HEK293 (cell line): ENCODE data around the gene ECT2.

Experiments used
- CTCF ChIA-PET: fragments of 350-600 bp; formaldehyde crosslinking; extraction: SDS; loops from one replicate; lab custom pipeline; 2021; ENCODE audit warnings: antibody characterized with exemption; lab: Yijun Ruan, JAX
- POLR2A ChIA-PET: fragments of 300-600 bp; formaldehyde crosslinking; extraction: SDS; loops from one replicate; lab custom pipeline; 2020; ENCODE audit warnings: antibody characterized with exemption, inconsistent platforms; lab: Yijun Ruan, JAX
- H3K27ac ChIP-seq: fragments of 200-500 bp; sonication (Bioruptor generic); 2 replicates; pipeline ENCODE4 v1.5.1; 2014; ENCODE audit warnings: low read depth, low read length, control low read depth, inconsistent platforms; ENCODE audit errors: extremely low read depth
- H3K36me3 ChIP-seq, 2 experiments: fragments of 200-500 bp in 1 of 2; sonication (Bioruptor generic) in 1 of 2; 1 replicate in 1 of 2; 2 replicates in 1 of 2; pipeline ENCODE4 v1.5.1; 2014 to 2017; ENCODE audit warnings: inconsistent platforms in 2 of 2, low read length in 2 of 2; ENCODE audit not compliant: control insufficient read depth in 2 of 2, insufficient read depth in 1 of 2
- H3K4me1 ChIP-seq: fragments of 200-500 bp; sonication (Bioruptor generic); 2 replicates; pipeline ENCODE4 v1.5.1; 2014; ENCODE audit warnings: mild to moderate bottlenecking, low read length, inconsistent platforms; ENCODE audit not compliant: control insufficient read depth, insufficient read depth
- H3K4me3 ChIP-seq: 2 replicates; pipeline ENCODE4 v1.5.1; 2011; ENCODE audit warnings: low read depth, mild to moderate bottlenecking, control low read depth, low read length, moderate library complexity
- H3K9me3 ChIP-seq: fragments of 200-500 bp; sonication (Bioruptor generic); 2 replicates; pipeline ENCODE4 v1.5.1; 2014; ENCODE audit warnings: low read depth, low read length, inconsistent platforms; ENCODE audit not compliant: control insufficient read depth, insufficient read depth
- GLI4 ChIP-seq: fragments of 450-650 bp; formaldehyde crosslinking; IDR thresholded peaks from 2 replicates; pipeline ENCODE4 v1.5.1; 2016; ENCODE audit warnings: missing biosample characterization, missing genetic modification characterization
- OSR2 ChIP-seq: fragments of 450-650 bp; formaldehyde crosslinking; IDR thresholded peaks from 2 replicates; pipeline ENCODE4 v1.5.1; 2016; ENCODE audit warnings: missing biosample characterization, missing genetic modification characterization
- TCF7L2 ChIP-seq: IDR thresholded peaks from 2 replicates; pipeline ENCODE4 v1.6.1; 2011; ENCODE audit warnings: low read depth, mild to moderate bottlenecking, inconsistent platforms, low read length, moderate library complexity, borderline replicate concordance
- WT1 ChIP-seq: fragments of 450-650 bp; formaldehyde crosslinking; IDR thresholded peaks from 2 replicates; pipeline ENCODE4 v1.5.1; 2016; ENCODE audit warnings: missing biosample characterization, missing genetic modification characterization
- YY1 ChIP-seq: fragments of 450-650 bp; formaldehyde crosslinking; IDR thresholded peaks from 2 replicates; pipeline ENCODE4 v1.5.1; 2018; ENCODE audit warnings: missing biosample characterization, missing genetic modification characterization
- ZNF121 ChIP-seq: fragments of 450-650 bp; formaldehyde crosslinking; IDR thresholded peaks from 2 replicates; pipeline ENCODE4 v1.5.1; 2016; ENCODE audit warnings: missing biosample characterization, missing genetic modification characterization
- ZNF140 ChIP-seq: fragments of 450-650 bp; formaldehyde crosslinking; IDR thresholded peaks from 2 replicates; pipeline ENCODE4 v1.5.1; 2016; ENCODE audit warnings: missing biosample characterization, missing genetic modification characterization
- ZNF146 ChIP-seq: fragments of 450-650 bp; formaldehyde crosslinking; IDR thresholded peaks from 2 replicates; pipeline ENCODE4 v1.5.1; 2016; ENCODE audit warnings: missing biosample characterization, missing genetic modification characterization
- ZNF16 ChIP-seq: fragments of 450-650 bp; formaldehyde crosslinking; IDR thresholded peaks from 2 replicates; pipeline ENCODE4 v1.5.1; 2016; ENCODE audit warnings: low read depth, missing biosample characterization, missing genetic modification characterization
- ZNF19 ChIP-seq: fragments of 450-650 bp; formaldehyde crosslinking; IDR thresholded peaks from 2 replicates; pipeline ENCODE4; 2016; ENCODE audit warnings: missing biosample characterization, missing genetic modification characterization, low read depth
- ZNF529 ChIP-seq: fragments of 450-650 bp; formaldehyde crosslinking; IDR thresholded peaks from 2 replicates; pipeline ENCODE4 v1.5.1; 2017; ENCODE audit warnings: missing genetic modification characterization, missing biosample characterization; ENCODE audit not compliant: insufficient replicate concordance
- ZNF530 ChIP-seq: fragments of 450-650 bp; formaldehyde crosslinking; IDR thresholded peaks from 2 replicates; pipeline ENCODE4 v1.5.1; 2016; ENCODE audit warnings: low read depth, missing biosample characterization, missing genetic modification characterization
- ZNF548 ChIP-seq: fragments of 450-650 bp; formaldehyde crosslinking; IDR thresholded peaks from 2 replicates; pipeline ENCODE4 v1.5.1; 2016; ENCODE audit warnings: missing biosample characterization, missing genetic modification characterization
- ZSCAN30 ChIP-seq: fragments of 450-650 bp; IDR thresholded peaks from 2 replicates; pipeline ENCODE4 v1.5.1; 2018; ENCODE audit warnings: missing biosample characterization, mild to moderate bottlenecking, missing genetic modification characterization, moderate library complexity
- TF ChIP-seq, protein P1 (sequence below): fragments of 450-650 bp; formaldehyde crosslinking; IDR thresholded peaks from 2 replicates; pipeline ENCODE4 v1.5.0; 2017; ENCODE audit warnings: missing biosample characterization, missing genetic modification characterization, borderline replicate concordance
- TF ChIP-seq, protein P2 (sequence below): fragments of 450-650 bp; formaldehyde crosslinking; optimal IDR thresholded peaks from 2 replicates; pipeline ENCODE3; 2016; ENCODE audit warnings: missing biosample characterization, mild to moderate bottlenecking, missing genetic modification characterization
- TF ChIP-seq, protein P3 (sequence below): fragments of 450-650 bp; formaldehyde crosslinking; IDR thresholded peaks from 2 replicates; pipeline ENCODE4 v1.5.1; 2016; ENCODE audit warnings: missing biosample characterization, missing genetic modification characterization
- TF ChIP-seq, protein P4 (sequence below): fragments of 450-650 bp; formaldehyde crosslinking; IDR thresholded peaks from 2 replicates; pipeline ENCODE4 v1.5.1; 2016; ENCODE audit warnings: missing biosample characterization, missing genetic modification characterization
- TF ChIP-seq, protein P5 (sequence below): fragments of 450-650 bp; formaldehyde crosslinking; IDR thresholded peaks from 2 replicates; pipeline ENCODE4 v1.5.1; 2017; ENCODE audit warnings: missing biosample characterization, missing genetic modification characterization
- TF ChIP-seq, protein P6 (sequence below): fragments of 450-650 bp; formaldehyde crosslinking; IDR thresholded peaks from 2 replicates; pipeline ENCODE4 v1.5.1; 2016; ENCODE audit warnings: missing biosample characterization, missing genetic modification characterization

Gene ECT2

DNA sequence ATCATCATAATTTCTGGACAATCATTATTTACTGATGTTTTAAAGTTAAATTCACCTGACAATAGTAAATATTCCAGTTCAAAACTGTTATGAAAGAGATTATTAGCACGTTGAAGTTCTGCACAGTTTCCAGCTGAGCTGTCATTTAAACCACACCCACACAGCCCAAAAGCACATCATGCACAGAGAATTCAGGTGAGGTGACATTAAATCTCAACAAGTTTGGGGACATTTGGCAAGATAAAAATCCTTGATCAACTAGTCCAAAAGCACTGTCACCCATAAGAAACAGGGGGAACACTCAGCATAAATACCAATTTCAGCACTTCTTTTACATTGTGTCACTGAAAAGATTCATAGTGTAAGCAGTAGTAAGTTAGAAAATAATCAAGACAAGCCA is 46.5 kb upstream of the ECT2 start (continued):
- TF ChIP-seq ZNF146 (tag by site-specific recombination): no peak

DNA sequence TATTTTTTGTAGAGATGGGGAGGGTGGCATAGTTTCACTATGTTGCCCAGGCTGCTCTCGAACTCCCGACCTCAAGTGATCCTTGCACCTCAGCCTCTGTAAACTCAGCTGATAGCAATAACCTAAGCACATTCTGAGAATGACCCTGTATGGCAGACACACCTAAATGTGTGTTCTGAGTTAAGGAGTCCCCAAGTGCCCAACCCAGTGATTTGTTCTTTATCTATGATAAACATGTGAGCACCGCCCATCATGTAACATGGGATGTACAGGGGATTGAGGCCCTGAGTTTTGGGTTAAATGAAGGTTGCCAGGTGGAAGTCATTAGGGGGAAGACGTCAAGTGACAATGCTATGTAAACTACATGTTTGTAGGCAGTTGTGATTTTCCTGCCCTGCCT is 45.4 kb upstream of the ECT2 start:
- CTCF ChIA-PET: interaction anchor here (2.5 kb wide), 1 partner anchor 32 kb away, joined by 9 read pairs; no protein-coding TSS in a partner anchor
- Histone ChIP-seq H3K4me1 (no peaks in the 10 kb centered on the region), H3K36me3 (no peaks in the 10 kb centered on the region), H3K4me3 (no peak overlapping the region), H3K27ac (no peak overlapping the region), H3K9me3 (no peaks in the 10 kb centered on the region)
- no peak for TF ChIP-seq ZSCAN30
- TF ChIP-seq, protein P1, sequence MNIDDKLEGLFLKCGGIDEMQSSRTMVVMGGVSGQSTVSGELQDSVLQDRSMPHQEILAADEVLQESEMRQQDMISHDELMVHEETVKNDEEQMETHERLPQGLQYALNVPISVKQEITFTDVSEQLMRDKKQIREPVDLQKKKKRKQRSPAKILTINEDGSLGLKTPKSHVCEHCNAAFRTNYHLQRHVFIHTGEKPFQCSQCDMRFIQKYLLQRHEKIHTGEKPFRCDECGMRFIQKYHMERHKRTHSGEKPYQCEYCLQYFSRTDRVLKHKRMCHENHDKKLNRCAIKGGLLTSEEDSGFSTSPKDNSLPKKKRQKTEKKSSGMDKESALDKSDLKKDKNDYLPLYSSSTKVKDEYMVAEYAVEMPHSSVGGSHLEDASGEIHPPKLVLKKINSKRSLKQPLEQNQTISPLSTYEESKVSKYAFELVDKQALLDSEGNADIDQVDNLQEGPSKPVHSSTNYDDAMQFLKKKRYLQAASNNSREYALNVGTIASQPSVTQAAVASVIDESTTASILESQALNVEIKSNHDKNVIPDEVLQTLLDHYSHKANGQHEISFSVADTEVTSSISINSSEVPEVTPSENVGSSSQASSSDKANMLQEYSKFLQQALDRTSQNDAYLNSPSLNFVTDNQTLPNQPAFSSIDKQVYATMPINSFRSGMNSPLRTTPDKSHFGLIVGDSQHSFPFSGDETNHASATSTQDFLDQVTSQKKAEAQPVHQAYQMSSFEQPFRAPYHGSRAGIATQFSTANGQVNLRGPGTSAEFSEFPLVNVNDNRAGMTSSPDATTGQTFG (tag by site-specific recombination): no peak
- no peak for TF ChIP-seq ZNF140 (tag by site-specific recombination)
- no peak for TF ChIP-seq GLI4 (tag by site-specific recombination)
- no peak for TF ChIP-seq ZNF548 (tag by site-specific recombination)
- TF ChIP-seq, protein P2, sequence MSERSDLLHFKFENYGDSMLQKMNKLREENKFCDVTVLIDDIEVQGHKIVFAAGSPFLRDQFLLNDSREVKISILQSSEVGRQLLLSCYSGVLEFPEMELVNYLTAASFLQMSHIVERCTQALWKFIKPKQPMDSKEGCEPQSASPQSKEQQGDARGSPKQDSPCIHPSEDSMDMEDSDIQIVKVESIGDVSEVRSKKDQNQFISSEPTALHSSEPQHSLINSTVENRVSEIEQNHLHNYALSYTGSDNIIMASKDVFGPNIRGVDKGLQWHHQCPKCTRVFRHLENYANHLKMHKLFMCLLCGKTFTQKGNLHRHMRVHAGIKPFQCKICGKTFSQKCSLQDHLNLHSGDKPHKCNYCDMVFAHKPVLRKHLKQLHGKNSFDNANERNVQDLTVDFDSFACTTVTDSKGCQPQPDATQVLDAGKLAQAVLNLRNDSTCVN (tag by site-specific recombination): no peak
- TF ChIP-seq, protein P3, sequence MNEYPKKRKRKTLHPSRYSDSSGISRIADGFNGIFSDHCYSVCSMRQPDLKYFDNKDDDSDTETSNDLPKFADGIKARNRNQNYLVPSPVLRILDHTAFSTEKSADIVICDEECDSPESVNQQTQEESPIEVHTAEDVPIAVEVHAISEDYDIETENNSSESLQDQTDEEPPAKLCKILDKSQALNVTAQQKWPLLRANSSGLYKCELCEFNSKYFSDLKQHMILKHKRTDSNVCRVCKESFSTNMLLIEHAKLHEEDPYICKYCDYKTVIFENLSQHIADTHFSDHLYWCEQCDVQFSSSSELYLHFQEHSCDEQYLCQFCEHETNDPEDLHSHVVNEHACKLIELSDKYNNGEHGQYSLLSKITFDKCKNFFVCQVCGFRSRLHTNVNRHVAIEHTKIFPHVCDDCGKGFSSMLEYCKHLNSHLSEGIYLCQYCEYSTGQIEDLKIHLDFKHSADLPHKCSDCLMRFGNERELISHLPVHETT (tag by site-specific recombination): no peak
- TF ChIP-seq ZNF121: no peak
- POLR2A ChIA-PET: no interaction called here

DNA sequence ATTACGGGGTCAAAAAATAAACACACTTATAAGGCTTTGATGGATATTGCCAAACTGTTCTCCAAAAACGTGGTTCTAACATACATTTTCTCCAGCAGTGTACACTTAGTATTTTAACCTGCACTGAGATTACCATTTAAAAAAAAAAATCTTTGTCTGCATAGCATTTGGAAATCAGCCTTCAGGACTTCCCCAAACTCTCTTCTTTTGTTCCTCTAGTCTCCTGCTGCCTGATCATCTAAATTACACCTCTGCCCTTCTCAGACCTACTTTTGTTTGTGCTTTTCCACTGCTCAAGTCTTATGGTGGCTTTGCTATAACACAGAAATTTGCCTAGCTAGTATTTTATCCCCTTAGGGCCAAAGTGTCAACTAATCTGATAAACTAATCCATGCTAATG is 43.5 kb upstream of the ECT2 start:
- no peaks in the 10 kb centered on the region for H3K4me1 ChIP-seq
- ChIA-PET POLR2A (no interaction called here), CTCF (no interaction called here)
- no peaks in the 10 kb centered on the region for H3K36me3 ChIP-seq
- no peaks in the 10 kb centered on the region for H3K9me3 ChIP-seq
- no peak overlapping the region for H3K4me3 ChIP-seq
- no peak overlapping the region for H3K27ac ChIP-seq
- TF ChIP-seq, protein P4, sequence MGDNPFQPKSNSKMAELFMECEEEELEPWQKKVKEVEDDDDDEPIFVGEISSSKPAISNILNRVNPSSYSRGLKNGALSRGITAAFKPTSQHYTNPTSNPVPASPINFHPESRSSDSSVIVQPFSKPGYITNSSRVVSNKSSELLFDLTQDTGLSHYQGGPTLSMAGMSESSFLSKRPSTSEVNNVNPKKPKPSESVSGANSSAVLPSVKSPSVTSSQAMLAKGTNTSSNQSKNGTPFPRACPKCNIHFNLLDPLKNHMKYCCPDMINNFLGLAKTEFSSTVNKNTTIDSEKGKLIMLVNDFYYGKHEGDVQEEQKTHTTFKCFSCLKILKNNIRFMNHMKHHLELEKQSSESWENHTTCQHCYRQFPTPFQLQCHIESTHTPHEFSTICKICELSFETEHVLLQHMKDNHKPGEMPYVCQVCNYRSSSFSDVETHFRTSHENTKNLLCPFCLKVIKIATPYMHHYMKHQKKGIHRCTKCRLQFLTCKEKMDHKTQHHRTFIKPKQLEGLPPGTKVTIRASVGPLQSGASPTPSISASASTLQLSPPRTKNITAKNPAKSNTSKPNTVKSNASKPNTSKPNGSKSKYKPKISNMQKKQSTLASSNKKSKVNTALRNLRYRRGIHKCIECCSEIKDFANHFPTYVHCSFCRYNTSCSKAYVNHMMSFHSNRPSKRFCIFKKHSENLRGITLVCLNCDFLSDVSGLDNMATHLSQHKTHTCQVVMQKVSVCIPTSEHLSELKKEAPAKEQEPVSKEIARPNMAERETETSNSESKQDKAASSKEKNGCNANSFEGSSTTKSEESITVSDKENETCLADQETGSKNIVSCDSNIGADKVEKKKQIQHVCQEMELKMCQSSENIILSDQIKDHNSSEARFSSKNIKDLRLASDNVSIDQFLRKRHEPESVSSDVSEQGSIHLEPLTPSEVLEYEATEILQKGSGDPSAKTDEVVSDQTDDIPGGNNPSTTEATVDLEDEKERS (tag by site-specific recombination): no peak
- no peak for TF ChIP-seq ZNF548 (tag by site-specific recombination)
- no peak for TF ChIP-seq OSR2 (tag by site-specific recombination)
- TF ChIP-seq ZNF529: no peak
- no peak for TF ChIP-seq ZNF530
- no peak for TF ChIP-seq YY1 (tag by site-specific recombination)
- TF ChIP-seq, protein P5, sequence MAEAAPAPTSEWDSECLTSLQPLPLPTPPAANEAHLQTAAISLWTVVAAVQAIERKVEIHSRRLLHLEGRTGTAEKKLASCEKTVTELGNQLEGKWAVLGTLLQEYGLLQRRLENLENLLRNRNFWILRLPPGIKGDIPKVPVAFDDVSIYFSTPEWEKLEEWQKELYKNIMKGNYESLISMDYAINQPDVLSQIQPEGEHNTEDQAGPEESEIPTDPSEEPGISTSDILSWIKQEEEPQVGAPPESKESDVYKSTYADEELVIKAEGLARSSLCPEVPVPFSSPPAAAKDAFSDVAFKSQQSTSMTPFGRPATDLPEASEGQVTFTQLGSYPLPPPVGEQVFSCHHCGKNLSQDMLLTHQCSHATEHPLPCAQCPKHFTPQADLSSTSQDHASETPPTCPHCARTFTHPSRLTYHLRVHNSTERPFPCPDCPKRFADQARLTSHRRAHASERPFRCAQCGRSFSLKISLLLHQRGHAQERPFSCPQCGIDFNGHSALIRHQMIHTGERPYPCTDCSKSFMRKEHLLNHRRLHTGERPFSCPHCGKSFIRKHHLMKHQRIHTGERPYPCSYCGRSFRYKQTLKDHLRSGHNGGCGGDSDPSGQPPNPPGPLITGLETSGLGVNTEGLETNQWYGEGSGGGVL: no peak
- TF ChIP-seq, protein P6, sequence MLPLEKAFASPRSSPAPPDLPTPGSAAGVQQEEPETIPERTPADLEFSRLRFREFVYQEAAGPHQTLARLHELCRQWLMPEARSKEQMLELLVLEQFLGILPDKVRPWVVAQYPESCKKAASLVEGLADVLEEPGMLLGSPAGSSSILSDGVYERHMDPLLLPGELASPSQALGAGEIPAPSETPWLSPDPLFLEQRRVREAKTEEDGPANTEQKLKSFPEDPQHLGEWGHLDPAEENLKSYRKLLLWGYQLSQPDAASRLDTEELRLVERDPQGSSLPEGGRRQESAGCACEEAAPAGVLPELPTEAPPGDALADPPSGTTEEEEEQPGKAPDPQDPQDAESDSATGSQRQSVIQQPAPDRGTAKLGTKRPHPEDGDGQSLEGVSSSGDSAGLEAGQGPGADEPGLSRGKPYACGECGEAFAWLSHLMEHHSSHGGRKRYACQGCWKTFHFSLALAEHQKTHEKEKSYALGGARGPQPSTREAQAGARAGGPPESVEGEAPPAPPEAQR (tag by site-specific recombination): no peak
- no peak for TF ChIP-seq WT1 (tag by site-specific recombination)
- TF ChIP-seq ZNF16 (tag by site-specific recombination): no peak
- no peak for TF ChIP-seq ZNF19 (tag by site-specific recombination)
- TF ChIP-seq TCF7L2: no peak
